Aorta (tissue), 5 donors: ENCODE data around the gene JMJD8. TPM values are rescaled to one million over a fixed set of nuclear protein-coding genes. Genes with fewer than 3 reads are reported as not detected.
A peak's percentile ranks its signal among the peaks of the same experiment; 100 is the strongest.

ENCODE experiments used
- ATAC-seq: fragments of 200-7000 bp; cut with Tn5 transposase; one replicate; pipeline ENCODE4 v1.9.1; 2022; ENCODE audit warnings: moderate library complexity; ENCODE audit not compliant: low FRiP score
- DNase-seq, 2 donors: peaks; one replicate each; pipeline ENCODE4 v3.0.0-alpha.2; 2020
- H3K27ac ChIP-seq, 2 donors: one replicate each; pipeline ENCODE4 v1.5.1; 2013; ENCODE audit warnings: low read length in 2 of 2, mild to moderate bottlenecking in 2 of 2, moderate library complexity in 2 of 2, control low read depth in 1 of 2, inconsistent platforms in 1 of 2, low read depth in 1 of 2
- H3K27me3 ChIP-seq, 2 donors: one replicate each; pipeline ENCODE4 v1.6.1; 2013; ENCODE audit warnings: control low read depth in 1 of 2, low read length in 1 of 2, mild to moderate bottlenecking in 1 of 2, moderate library complexity in 1 of 2; ENCODE audit not compliant: insufficient read depth in 2 of 2, control insufficient read depth in 1 of 2
- H3K36me3 ChIP-seq, 2 donors: one replicate each; pipeline ENCODE4 v1.6.1; 2013; ENCODE audit warnings: control low read depth in 1 of 2, low read length in 1 of 2, mild to moderate bottlenecking in 1 of 2; ENCODE audit not compliant: insufficient read depth in 2 of 2, control insufficient read depth in 1 of 2
- H3K4me1 ChIP-seq, 2 donors: one replicate each; pipeline ENCODE4 v1.6.1; 2013; ENCODE audit warnings: low read length in 2 of 2, control low read depth in 1 of 2, mild to moderate bottlenecking in 1 of 2, moderate library complexity in 1 of 2; ENCODE audit not compliant: insufficient read depth in 2 of 2, control insufficient read depth in 1 of 2
- H3K4me3 ChIP-seq, 2 donors: one replicate each; pipeline ENCODE4 v1.5.1; 2013; ENCODE audit warnings: low read length in 2 of 2, control low read depth in 1 of 2, mild to moderate bottlenecking in 1 of 2
- H3K9me3 ChIP-seq: one replicate; pipeline ENCODE4 v1.6.1; 2013; ENCODE audit warnings: mild to moderate bottlenecking, low read length; ENCODE audit not compliant: control insufficient read depth
- WGBS, 2 donors: extraction: QIAGEN DNeasy Blood & Tissue Kit; methylation state at CpG; one replicate each; pipeline ENCODE4 v1.1.7; 2013; 5-methylcytosine and 5-hydroxymethylcytosine counted together
- intact Hi-C, 2 donors: fragments of 100-400 bp; cut with DNase I; formaldehyde crosslinking; loops; one replicate each; pipeline versions ENCODE4 v1.14.2 to v1.15.0; 2022
- polyA plus RNA-seq, 2 donors: library from polyadenylated mRNA; stranded (reverse); fragments of 200-250 nt; gene quantifications; one replicate each; pipeline ENCODE4 v1.2.3, GENCODE V29; 2013
- total RNA-seq, 2 donors: library from RNA; stranded (reverse); fragmentation: NEBNext Ultra II Directional; extraction: Animal tissue kit (Norgen Biotek cat#: 25700); gene quantifications; one replicate each; pipeline ENCODE4 v1.2.1, GENCODE V29; 2021
- donor health status: healthy with polysubstance abuse.
- donor health status: Bipolar disorder and iron deficiency.
- donor health status: DM: no; HTN: no; CAD: no.
- donor health status: DM: no; HTN: no; CAD: no.
- donor health status: DM: yes; HTN: yes; CAD: no.

JMJD8 gene
- total and polyA plus RNA-seq, 4 donors, result 46.1 to 110 (median 53.4) TPM

- DNase-seq (no peak), ATAC-seq (no peak)
- intact Hi-C loops, result loop anchor here in 1 of 2 donors (5.0 kb wide), 1 partner anchor 52 kb away; no protein-coding TSS in a partner anchor
- no peaks in the 10 kb centered on the region for H3K4me1 ChIP-seq
- no peak overlapping the region for H3K27ac ChIP-seq
- no peaks in the 10 kb centered on the region for H3K9me3 ChIP-seq
- no peaks in the 10 kb centered on the region for H3K27me3 ChIP-seq
- H3K36me3 ChIP-seq, result no peaks in the 10 kb centered on the region
- WGBS, 2 donors, result 82 to 85% methylated on average over 9 of the region's 9 CpGs
- H3K4me3 ChIP-seq, result no peak overlapping the region
Measured at GRCh38 chr16:638836-639235, 45.3 kb downstream of the JMJD8 start.

- Histone ChIP-seq H3K27me3 (no peaks in the 10 kb centered on the region), H3K4me1 (no peaks in the 10 kb centered on the region), H3K4me3 (no peak overlapping the region), H3K9me3 (no peaks in the 10 kb centered on the region), H3K27ac (no peak overlapping the region), H3K36me3 (peaks cover 0 to 2% of the 10 kb centered on the region in 2 donors)
- 87 to 89% methylated on average over 14 to 15 of the region's 15 CpGs for WGBS, 2 donors
- DNase-seq (no peak), ATAC-seq (no peak)
- intact Hi-C loops, result loop anchor here in 1 of 2 donors (5.0 kb wide), 1 partner anchor 51 kb away; no protein-coding TSS in a partner anchor
Measured at GRCh38 chr16:638034-638543, 46.0 kb downstream of the JMJD8 start.

- ATAC-seq, result peak; percentile 92
- DNase-seq, result peak; percentile 93 to 97
- Histone ChIP-seq H3K27me3 (no peaks in the 10 kb centered on the region), H3K4me3 (peak overlapping the region; percentile 84 to 86), H3K36me3 (peaks cover 0 to 2% of the 10 kb centered on the region in 2 donors), H3K9me3 (no peaks in the 10 kb centered on the region), H3K27ac (peak overlapping the region in 1 of 2 donors; percentile 43), H3K4me1 (no peaks in the 10 kb centered on the region)
- intact Hi-C loops, result loop anchor here in 1 of 2 donors (5.0 kb wide), 1 partner anchor 50 kb away; no protein-coding TSS in a partner anchor
- WGBS, 2 donors, result 15 to 18% methylated on average over 33 to 53 of the region's 53 CpGs
Measured at GRCh38 chr16:637081-638018, 46.8 kb downstream of the JMJD8 start.

- no peaks in the 10 kb centered on the region for H3K4me1 ChIP-seq
- peak within 1 kb of the TSS; percentile 84 to 86 for H3K4me3 ChIP-seq
- ATAC-seq (peak; percentile 93), DNase-seq (peak; percentile 98 to 99)
- peak within 1 kb of the TSS in 1 of 2 donors; percentile 89 for H3K27ac ChIP-seq
- WGBS, 2 donors, result 0% methylated on average over 70 to 91 of the region's 91 CpGs
- peaks cover 0 to 2% of the 10 kb centered on the region in 2 donors for H3K36me3 ChIP-seq
- intact Hi-C loops, result loop anchor here in 1 of 2 donors (5.0 kb wide), 1 partner anchor 49 kb away; no protein-coding TSS in a partner anchor
- no peaks in the 10 kb centered on the region for H3K9me3 ChIP-seq
- no peaks in the 10 kb centered on the region for H3K27me3 ChIP-seq
Measured at GRCh38 chr16:636206-637080, 47.7 kb downstream of the JMJD8 start, which contains the start of gene METTL26. METTL26 (minus strand) TSS chr16:636305; CDS start chr16:636290, 15 bp downstream.

GRCh38 chr16:635573-636205, 48.4 kb downstream of the JMJD8 start:
- intact Hi-C loops, result loop anchor here in 1 of 2 donors (5.0 kb wide), 1 partner anchor 48 kb away; no protein-coding TSS in a partner anchor
- Histone ChIP-seq H3K4me3 (peak overlapping the region; percentile 55 to 84), H3K27ac (no peak overlapping the region), H3K9me3 (no peaks in the 10 kb centered on the region), H3K36me3 (peaks cover 0 to 2% of the 10 kb centered on the region in 2 donors), H3K27me3 (no peaks in the 10 kb centered on the region), H3K4me1 (no peaks in the 10 kb centered on the region)
- 4 to 6% methylated on average over 44 to 55 of the region's 55 CpGs for WGBS, 2 donors
- no peak for ATAC-seq
- no peak for DNase-seq

GRCh38 chr16:634996-635395, 49.1 kb downstream of the JMJD8 start:
- peaks cover 0 to 2% of the 10 kb centered on the region in 2 donors for H3K36me3 ChIP-seq
- no peaks in the 10 kb centered on the region for H3K9me3 ChIP-seq
- intact Hi-C loops, result loop anchor here in 1 of 2 donors (5.0 kb wide), 1 partner anchor 48 kb away; no protein-coding TSS in a partner anchor
- H3K4me1 ChIP-seq, result no peaks in the 10 kb centered on the region
- H3K27ac ChIP-seq, result no peak overlapping the region
- DNase-seq, result no peak
- WGBS, 2 donors, result 83 to 88% methylated on average over 6 to 7 of the region's 7 CpGs
- H3K4me3 ChIP-seq, result no peak overlapping the region
- H3K27me3 ChIP-seq, result no peaks in the 10 kb centered on the region
- ATAC-seq, result no peak

GRCh38 chr16:634051-634670, 50.0 kb downstream of the JMJD8 start:
- no peaks in the 10 kb centered on the region for H3K4me1 ChIP-seq

More at GRCh38 chr16:634051-634670, 50.0 kb downstream of the JMJD8 start:
- WGBS, 2 donors, result 91% methylated on average over 22 of the region's 22 CpGs
- Histone ChIP-seq H3K27me3 (no peaks in the 10 kb centered on the region), H3K9me3 (no peaks in the 10 kb centered on the region), H3K27ac (no peak overlapping the region), H3K36me3 (peaks cover 0 to 2% of the 10 kb centered on the region in 2 donors), H3K4me3 (no peak overlapping the region)
- no peak for ATAC-seq
- intact Hi-C loops, result no loop called here
- DNase-seq, result no peak
